GM18858 (cell line): ENCODE data around the gene ADRM1.

ENCODE experiments used
- ATAC-seq: cut with Tn5 transposase; IDR thresholded peaks from one replicate; pipeline ENCODE4 v1.9.1; 2021; ENCODE audit not compliant: unreplicated experiment

ADRM1 gene

GRCh38 chr20:62352402-62353288 lies 49.8 kb downstream of the ADRM1 start:
- no peak for ATAC-seq

- ATAC-seq: no peak
These were observed 50.7 kb downstream of the ADRM1 start for GRCh38 chr20:62353289-62354030.

DNA sequence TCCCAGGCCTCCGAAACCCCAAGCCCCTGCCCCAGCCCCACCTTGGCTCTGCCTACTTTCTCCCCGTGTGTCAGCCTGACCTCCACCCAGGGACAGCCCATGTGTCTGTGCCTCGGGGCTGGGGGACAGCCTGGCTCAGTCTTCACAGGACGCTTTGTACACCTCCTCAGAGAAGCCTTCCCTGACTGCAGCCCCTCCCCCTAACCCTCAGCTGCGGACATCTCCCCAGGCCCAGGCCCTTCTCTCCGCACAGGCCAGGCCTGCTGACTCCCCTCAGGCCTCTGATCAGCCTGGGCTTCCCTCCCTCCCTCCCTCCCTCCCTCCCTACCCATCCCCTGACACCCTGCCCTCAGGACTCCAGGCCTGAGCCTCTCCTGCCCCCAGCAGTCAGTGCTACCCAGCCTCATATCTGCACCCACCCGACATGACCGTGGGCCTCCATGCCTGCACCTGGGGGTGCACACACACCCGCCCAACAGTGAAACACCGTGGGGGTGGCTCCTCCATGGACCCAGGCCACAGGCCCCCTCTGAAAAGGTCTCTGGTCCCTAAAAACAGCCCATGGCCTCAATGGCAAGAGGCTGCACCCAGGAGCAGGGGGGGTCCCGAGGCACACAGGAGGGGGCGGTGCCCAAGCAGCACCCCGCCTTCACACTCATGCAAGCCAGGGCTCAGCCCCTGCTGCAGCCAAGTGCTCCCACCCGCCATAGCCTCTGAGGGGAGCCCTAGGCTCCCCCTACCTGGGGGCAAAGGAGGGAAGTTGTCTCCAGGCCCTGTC lies 51.4 kb downstream of the ADRM1 start:
- no peak for ATAC-seq

DNA sequence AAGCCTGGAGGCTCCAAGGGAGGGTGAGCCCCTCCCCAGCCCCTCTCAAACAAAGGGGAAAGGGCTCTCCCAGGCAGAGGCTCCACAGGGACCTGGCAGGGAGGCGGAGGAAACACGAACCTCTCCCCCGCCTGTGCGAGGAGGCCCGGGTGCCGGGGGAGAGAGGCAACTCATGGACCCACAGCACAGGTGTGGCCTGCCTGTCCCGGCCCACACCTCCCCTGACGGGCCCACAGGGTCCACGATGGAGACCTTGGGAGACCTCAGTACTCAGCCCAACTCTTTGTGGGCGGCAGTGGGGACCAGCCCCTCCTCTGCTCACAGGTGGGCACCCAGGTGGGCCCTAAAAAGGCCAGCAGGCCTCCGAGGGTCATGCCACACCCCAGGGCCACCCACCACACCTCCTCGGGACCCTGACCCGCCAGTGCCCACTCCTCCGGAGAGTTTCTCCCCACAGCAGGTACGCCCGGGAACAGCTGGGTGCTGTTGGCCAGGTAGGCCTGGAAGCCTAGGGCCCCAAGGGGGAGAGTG lies 52.1 kb downstream of the ADRM1 start:
- ATAC-seq: no peak

DNA sequence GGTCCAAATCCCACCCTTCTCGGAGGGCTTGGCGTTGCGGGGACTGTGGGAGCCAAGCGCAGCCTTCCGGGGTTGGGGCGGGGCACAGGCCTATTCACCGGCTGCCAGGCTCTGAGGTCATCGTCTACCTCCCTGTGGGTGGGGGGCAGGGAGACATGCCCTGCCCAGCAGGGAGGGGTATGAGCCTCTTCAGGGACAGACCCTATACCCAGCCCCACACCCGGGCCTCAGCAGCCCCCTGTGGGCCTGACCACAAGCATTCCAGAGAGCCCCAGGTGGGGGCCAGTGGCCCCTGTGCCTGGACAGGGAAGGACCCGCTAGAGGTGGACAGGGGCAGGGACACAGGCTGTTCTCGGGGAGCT lies 52.7 kb downstream of the ADRM1 start:
- no peak for ATAC-seq

DNA sequence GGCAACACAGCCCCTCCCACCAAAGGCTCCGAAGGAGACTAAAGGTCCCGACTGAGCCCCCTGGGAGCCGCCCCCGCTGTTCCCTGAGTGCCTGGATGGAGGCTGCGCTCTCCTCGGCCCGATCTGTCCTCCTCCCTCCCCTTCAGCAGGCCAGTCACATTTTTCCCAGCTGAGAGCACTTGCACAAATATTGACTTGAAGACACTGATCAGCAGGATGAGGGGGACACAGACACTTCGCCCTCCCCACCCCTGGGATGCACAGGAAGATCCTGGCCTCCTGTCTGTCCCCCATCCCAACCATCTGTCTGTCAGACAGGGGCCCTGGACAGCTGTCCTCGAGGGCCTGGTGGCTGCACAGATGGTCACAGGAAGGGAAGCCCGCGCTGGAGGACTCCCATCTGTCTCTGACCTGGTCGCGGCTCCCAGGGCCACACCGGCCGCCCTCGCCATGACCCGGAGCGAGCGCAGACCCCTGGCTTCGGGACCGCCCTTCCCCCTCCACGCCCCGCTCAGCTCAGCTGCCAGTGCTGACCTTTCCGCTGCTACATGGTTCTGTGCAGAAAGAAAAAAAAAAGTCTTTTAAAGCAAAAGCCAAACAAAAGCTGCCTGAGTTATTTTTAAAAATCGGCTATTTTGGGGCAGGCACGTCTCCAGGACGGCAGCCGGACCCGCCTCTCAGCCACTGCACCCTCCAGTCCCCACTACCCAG lies 53.2 kb downstream of the ADRM1 start:
- no peak for ATAC-seq

GRCh38 chr20:62356589-62357186 lies 53.9 kb downstream of the ADRM1 start:
- ATAC-seq: no peak

- ATAC-seq: no peak
These were observed 54.4 kb downstream of the ADRM1 start for GRCh38 chr20:62357187-62357667.

DNA sequence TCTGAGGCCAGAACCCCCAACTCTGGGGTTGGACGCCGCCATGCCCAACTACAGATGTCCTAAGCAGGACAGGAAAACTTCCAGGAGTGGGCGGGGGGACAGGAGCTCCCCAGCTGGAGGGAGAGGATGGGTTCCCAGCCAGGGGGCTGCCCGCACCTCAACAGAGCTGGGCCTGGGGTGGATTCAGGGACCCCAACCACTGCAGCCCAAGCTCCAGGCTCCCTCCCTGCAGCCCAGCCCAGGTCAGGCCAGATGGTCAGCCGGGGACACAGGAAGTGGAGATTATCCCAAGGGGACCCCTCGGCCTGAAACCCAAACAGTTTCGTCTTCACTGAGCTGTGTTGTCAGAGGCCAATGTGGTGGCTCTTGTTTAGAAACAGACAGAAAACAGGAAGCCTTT lies 54.9 kb downstream of the ADRM1 start:
- no peak for ATAC-seq
